GM12878 (cell line): ENCODE measurements around the gene DHX30. TPM values are rescaled to one million over a fixed set of nuclear protein-coding genes. Genes with fewer than 3 reads are reported as not detected.

ENCODE experiments used
- BCLAF1 ChIP-seq: fragments of 450-650 bp; IDR thresholded peaks from 2 replicates; pipeline ENCODE4 v1.6.1; 2017; ENCODE audit warnings: antibody characterized with exemption, mild to moderate bottlenecking, moderate library complexity
- E2F8 ChIP-seq: fragments of 450-650 bp; IDR thresholded peaks from 2 replicates; pipeline ENCODE4 v1.6.1; 2018; ENCODE audit warnings: mild to moderate bottlenecking, low read depth, moderate library complexity; ENCODE audit not compliant: partially characterized antibody
- HSF1 ChIP-seq: fragments of 150-350 bp; IDR thresholded peaks from 2 replicates; pipeline ENCODE4 v1.6.1; 2014; ENCODE audit warnings: mild to moderate bottlenecking, low read depth, low read length
- MXI1 ChIP-seq: fragments of 150-350 bp; IDR thresholded peaks from 2 replicates; pipeline ENCODE4 v1.6.1; 2011; ENCODE audit warnings: low read depth, mild to moderate bottlenecking, inconsistent platforms, low read length, improper control_type of control experiment
- NFIC ChIP-seq: IDR thresholded peaks from 2 replicates; pipeline ENCODE4 v1.6.1; 2012; ENCODE audit warnings: low read depth, mild to moderate bottlenecking, inconsistent platforms, low read length, moderate library complexity
- NR2F1 ChIP-seq: fragments of 450-650 bp; conservative IDR thresholded peaks from 2 replicates; pipeline ENCODE4 v1.6.1; 2017; ENCODE audit warnings: mild to moderate bottlenecking
- PAX5 ChIP-seq: IDR thresholded peaks from 2 replicates; pipeline ENCODE4 v1.6.1; 2011; ENCODE audit warnings: low read depth, low read length, borderline replicate concordance
- PAX8 ChIP-seq: fragments of 450-650 bp; IDR thresholded peaks from 2 replicates; pipeline ENCODE4 v1.6.1; 2017; ENCODE audit warnings: mild to moderate bottlenecking, moderate library complexity
- POLR2A ChIP-seq: IDR thresholded peaks from 2 replicates; pipeline ENCODE4 v1.6.1; 2011; ENCODE audit warnings: low read depth, mild to moderate bottlenecking, low read length
- POU2F2 ChIP-seq: IDR thresholded peaks from 3 replicates; pipeline ENCODE4 v1.6.1; 2011; ENCODE audit warnings: low read depth, mild to moderate bottlenecking, low read length, borderline replicate concordance
- RAD51 ChIP-seq: fragments of 450-650 bp; IDR thresholded peaks from 2 replicates; pipeline ENCODE4 v1.6.1; 2016; ENCODE audit warnings: moderate library complexity, mild to moderate bottlenecking, inconsistent platforms
- RB1 ChIP-seq: fragments of 450-650 bp; formaldehyde crosslinking; IDR thresholded peaks from 2 replicates; pipeline ENCODE4 v1.6.1; 2017; ENCODE audit warnings: mild to moderate bottlenecking, borderline replicate concordance
- RBBP5 ChIP-seq: fragments of 200-600 bp; sonication (generic); conservative IDR thresholded peaks from 2 replicates; pipeline ENCODE4 v1.6.1; 2016
- SIN3A ChIP-seq: IDR thresholded peaks from 2 replicates; pipeline ENCODE4 v1.6.1; 2012; ENCODE audit warnings: low read depth, low read length, improper control_type of control experiment
- SREBF2 ChIP-seq: IDR thresholded peaks from 2 replicates; pipeline ENCODE4 v1.6.1; 2012; ENCODE audit warnings: mild to moderate bottlenecking, low read length
- STAT1 ChIP-seq: fragments of 450-650 bp; conservative IDR thresholded peaks from 2 replicates; pipeline ENCODE4 v1.6.1; 2014; ENCODE audit warnings: antibody characterized with exemption, mild to moderate bottlenecking
- ZNF207 ChIP-seq: fragments of 450-650 bp; IDR thresholded peaks from 2 replicates; pipeline ENCODE4 v1.6.1; 2014; ENCODE audit warnings: antibody characterized with exemption, mild to moderate bottlenecking, borderline replicate concordance
- ZNF217 ChIP-seq: fragments of 450-650 bp; IDR thresholded peaks from 2 replicates; pipeline ENCODE4 v1.6.1; 2017; ENCODE audit warnings: antibody characterized with exemption, mild to moderate bottlenecking
- polyA plus RNA-seq, 11 experiments: library from polyadenylated mRNA; depleted of rRNA in 4 of 11; unstranded in 6 of 11; stranded (reverse) in 5 of 11; fragments of >200 nt; fragmentation: Nextera tagmentation in 4 of 11; fragmentation: Illumina TruSeq in 1 of 11; extraction: Ambion mirVana in 4 of 11; extraction: Trizol in 1 of 11; gene quantifications; 1 replicate in 1 of 11; 2 replicates in 10 of 11; pipeline versions ENCODE4 v1.2.1 to v1.2.3, GENCODE V29; 2011 to 2016; ENCODE audit warnings: inconsistent platforms in 2 of 11, missing spikeins in 2 of 11, low read depth in 1 of 11
- total RNA-seq, 4 experiments: library from RNA; depleted of rRNA in 3 of 4; stranded (reverse); fragments of >200 nt in 3 of 4; fragmentation: Illumina TruSeq in 1 of 4; extraction: Trizol in 1 of 4; gene quantifications; 2 replicates each; pipeline versions ENCODE4 v1.2.1 to v1.2.3, GENCODE V29; 2013 to 2021
- TF ChIP-seq, protein P1 (sequence below): fragments of 450-650 bp; IDR thresholded peaks from 2 replicates; pipeline ENCODE4 v1.6.1; 2017; ENCODE audit warnings: borderline replicate concordance
- TF ChIP-seq, protein P2 (sequence below): fragments of 450-650 bp; IDR thresholded peaks from 2 replicates; pipeline ENCODE4 v1.6.1; 2014; ENCODE audit warnings: mild to moderate bottlenecking

Gene DHX30
- total and polyA plus RNA-seq, 10 of the 15 experiments (the other 5 are each of a cell fraction or from before 2014, with no cell fraction given), result 9.5 to 75.3 (median 47.8) TPM

DNA sequence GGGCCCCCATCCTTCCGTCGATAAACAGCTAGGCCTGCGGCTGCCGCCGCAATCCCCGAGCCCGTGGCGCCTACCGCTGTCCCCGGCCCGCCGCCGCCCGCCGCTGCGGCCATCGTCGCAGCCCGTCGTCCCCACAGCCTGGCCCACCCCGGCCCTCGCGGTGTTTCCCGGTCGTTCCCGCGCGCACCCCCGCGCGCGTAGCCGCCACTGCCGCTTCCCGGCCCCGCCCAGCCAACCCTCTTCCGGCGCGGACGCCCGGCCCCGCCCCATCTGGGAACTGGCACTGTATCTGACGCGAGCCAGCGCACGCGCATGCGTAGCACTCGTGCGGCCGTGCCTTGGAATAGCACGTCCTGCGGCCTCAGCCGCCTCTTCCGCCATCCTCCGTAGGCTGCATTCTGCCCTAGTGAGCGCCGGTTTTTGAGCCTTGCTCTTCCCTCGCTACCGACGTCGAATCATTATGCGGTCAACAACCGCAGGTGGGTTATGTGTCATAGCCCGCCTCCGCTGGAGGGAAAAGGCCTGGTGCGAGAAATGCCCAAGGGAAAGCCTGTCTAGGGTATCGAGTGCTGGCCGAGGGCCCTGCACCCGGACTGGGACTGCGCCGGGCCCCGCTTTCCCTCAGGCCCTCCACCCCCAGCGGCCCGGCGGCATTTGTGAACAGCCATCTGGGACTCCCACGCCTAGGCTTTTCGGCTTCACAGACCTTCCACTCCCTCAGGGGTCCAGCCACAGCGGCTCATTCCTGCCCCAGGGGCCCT lies 21.1 kb upstream of the DHX30 start, which contains the start of gene SMARCC1 (continued):
- TF ChIP-seq MXI1 (peak; percentile 73; the same call in 1 of the 2 replicates), STAT1 (no peak), ZNF217 (peak; percentile 12; the same call in 1 of the 2 replicates), BCLAF1 (no peak), RAD51 (no peak), SIN3A (peak; percentile 37), SREBF2 (peak; percentile 18; the same call in 1 of the 2 replicates), HSF1 (0 out of 2 replicates have a peak, but pooled peaks have one; percentile 13), NR2F1 (peak; percentile 47; the same call in 1 of the 2 replicates), RBBP5 (no peak), POU2F2 (peak; percentile 66; the same call in 2 of the 3 replicates), PAX8 (no peak), ZNF207 (peak; percentile 69; the same call in 1 of the 2 replicates), NFIC (no peak; the same call in 1 of the 2 replicates), E2F8 (no peak), PAX5 (peak; percentile 77; the same call in 1 of the 2 replicates), POLR2A (peak; percentile 96), RB1 (peak; percentile 25; the same call in 1 of the 2 replicates)
- TF ChIP-seq, protein P1, sequence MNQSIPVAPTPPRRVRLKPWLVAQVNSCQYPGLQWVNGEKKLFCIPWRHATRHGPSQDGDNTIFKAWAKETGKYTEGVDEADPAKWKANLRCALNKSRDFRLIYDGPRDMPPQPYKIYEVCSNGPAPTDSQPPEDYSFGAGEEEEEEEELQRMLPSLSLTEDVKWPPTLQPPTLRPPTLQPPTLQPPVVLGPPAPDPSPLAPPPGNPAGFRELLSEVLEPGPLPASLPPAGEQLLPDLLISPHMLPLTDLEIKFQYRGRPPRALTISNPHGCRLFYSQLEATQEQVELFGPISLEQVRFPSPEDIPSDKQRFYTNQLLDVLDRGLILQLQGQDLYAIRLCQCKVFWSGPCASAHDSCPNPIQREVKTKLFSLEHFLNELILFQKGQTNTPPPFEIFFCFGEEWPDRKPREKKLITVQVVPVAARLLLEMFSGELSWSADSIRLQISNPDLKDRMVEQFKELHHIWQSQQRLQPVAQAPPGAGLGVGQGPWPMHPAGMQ, result no peak
- TF ChIP-seq, protein P2, sequence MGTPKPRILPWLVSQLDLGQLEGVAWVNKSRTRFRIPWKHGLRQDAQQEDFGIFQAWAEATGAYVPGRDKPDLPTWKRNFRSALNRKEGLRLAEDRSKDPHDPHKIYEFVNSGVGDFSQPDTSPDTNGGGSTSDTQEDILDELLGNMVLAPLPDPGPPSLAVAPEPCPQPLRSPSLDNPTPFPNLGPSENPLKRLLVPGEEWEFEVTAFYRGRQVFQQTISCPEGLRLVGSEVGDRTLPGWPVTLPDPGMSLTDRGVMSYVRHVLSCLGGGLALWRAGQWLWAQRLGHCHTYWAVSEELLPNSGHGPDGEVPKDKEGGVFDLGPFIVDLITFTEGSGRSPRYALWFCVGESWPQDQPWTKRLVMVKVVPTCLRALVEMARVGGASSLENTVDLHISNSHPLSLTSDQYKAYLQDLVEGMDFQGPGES, result no peak
